ENCODE data around the gene SLITRK6. TPM values are rescaled to one million over a fixed set of nuclear protein-coding genes. Genes with fewer than 3 reads are reported as not detected.

The SLITRK6 gene
- total and polyA plus RNA-seq, 4 donors: 1.3 to 26.7 (median 3.9) TPM

DNA sequence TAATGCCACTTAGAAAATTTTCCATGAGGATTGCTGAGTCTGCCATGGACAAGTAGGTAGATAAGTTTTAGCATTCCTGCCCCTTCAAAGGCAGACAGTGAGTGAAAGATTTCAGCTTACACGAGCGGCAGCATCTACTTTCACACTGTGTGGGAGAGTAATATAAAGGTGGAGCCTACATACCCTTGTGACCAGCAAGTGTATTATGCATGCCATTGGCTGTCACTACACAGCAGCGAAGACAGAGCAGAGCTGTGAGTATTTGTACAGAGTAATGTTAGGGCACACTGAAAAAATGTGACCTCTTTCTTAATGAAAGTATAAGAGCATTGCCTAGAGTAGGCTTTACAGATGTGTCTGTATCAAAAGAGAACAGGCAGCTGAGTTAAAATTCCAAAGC is 14.0 kb downstream of the SLITRK6 start:
- no peaks in the 10 kb centered on the region for H3K9me3 ChIP-seq (ENCODE audit: control insufficient read depth in 4 of 4, insufficient read depth in 3 of 4, low read length in 3 of 4)
- no peaks in the 10 kb centered on the region for H3K36me3 ChIP-seq (ENCODE audit: control insufficient read depth in 4 of 4, insufficient read depth in 4 of 4, low read length in 4 of 4)
- 76 to 82% methylated on average over 3 of the region's 3 CpGs for WGBS, 2 donors
- TF ChIP-seq, protein P1, sequence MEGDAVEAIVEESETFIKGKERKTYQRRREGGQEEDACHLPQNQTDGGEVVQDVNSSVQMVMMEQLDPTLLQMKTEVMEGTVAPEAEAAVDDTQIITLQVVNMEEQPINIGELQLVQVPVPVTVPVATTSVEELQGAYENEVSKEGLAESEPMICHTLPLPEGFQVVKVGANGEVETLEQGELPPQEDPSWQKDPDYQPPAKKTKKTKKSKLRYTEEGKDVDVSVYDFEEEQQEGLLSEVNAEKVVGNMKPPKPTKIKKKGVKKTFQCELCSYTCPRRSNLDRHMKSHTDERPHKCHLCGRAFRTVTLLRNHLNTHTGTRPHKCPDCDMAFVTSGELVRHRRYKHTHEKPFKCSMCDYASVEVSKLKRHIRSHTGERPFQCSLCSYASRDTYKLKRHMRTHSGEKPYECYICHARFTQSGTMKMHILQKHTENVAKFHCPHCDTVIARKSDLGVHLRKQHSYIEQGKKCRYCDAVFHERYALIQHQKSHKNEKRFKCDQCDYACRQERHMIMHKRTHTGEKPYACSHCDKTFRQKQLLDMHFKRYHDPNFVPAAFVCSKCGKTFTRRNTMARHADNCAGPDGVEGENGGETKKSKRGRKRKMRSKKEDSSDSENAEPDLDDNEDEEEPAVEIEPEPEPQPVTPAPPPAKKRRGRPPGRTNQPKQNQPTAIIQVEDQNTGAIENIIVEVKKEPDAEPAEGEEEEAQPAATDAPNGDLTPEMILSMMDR (IDR thresholded peaks at IDR 0.05; ENCODE audit: control extremely low read depth, extremely low read depth): no peak
- H3K4me3 ChIP-seq: no peak overlapping the region
- no peaks in the 10 kb centered on the region for H3K27me3 ChIP-seq (ENCODE audit: control insufficient read depth in 3 of 3, insufficient read depth in 3 of 3, low read length in 2 of 3)
- H3K9ac ChIP-seq (ENCODE audit: insufficient read depth in 1 of 2, low read length in 2 of 2): no peak overlapping the region
- no peak overlapping the region for H3K27ac ChIP-seq (ENCODE audit: low read depth in 1 of 2, low read length in 1 of 2)
- H3K4me1 ChIP-seq (ENCODE audit: control insufficient read depth in 5 of 5, insufficient read depth in 5 of 5, low read length in 5 of 5): no peaks in the 10 kb centered on the region
- ATAC-seq (ENCODE audit: insufficient read depth, low FRiP score): no peak
- DNase-seq: no peak

DNA sequence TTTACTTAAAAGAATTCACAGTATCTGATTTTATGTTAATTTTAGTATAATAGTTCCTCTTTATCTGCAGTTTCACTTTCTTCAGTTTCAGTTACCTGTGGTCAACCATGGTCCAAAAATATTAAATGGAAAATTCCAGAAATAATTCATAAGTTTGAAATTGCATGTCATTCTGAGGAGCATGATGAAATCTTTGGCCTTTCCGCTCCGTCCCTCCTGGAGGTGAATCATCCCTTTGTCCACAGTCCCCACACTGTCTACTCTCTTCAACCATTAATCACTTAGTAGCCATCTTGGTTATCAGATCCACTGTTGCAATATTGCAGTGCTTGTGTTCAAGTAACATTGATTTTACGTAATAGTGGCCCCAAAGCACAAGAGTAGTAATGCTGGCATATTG is 26.9 kb downstream of the SLITRK6 start:
- Histone ChIP-seq H3K27ac (ENCODE audit: low read depth in 1 of 2, low read length in 1 of 2) (no peak overlapping the region), H3K4me3 (no peak overlapping the region), H3K4me1 (ENCODE audit: control insufficient read depth in 5 of 5, insufficient read depth in 5 of 5, low read length in 5 of 5) (peaks cover 0 to 5% (median 0%) of the 10 kb centered on the region in 5 donors), H3K27me3 (ENCODE audit: control insufficient read depth in 3 of 3, insufficient read depth in 3 of 3, low read length in 2 of 3) (no peaks in the 10 kb centered on the region), H3K9ac (ENCODE audit: insufficient read depth in 1 of 2, low read length in 2 of 2) (no peak overlapping the region), H3K9me3 (ENCODE audit: control insufficient read depth in 4 of 4, insufficient read depth in 3 of 4, low read length in 3 of 4) (peaks cover 0 to 5% (median under 1%) of the 10 kb centered on the region in 4 donors), H3K36me3 (ENCODE audit: control insufficient read depth in 4 of 4, insufficient read depth in 4 of 4, low read length in 4 of 4) (no peaks in the 10 kb centered on the region)
- no peak for DNase-seq
- TF ChIP-seq, protein P1 (IDR thresholded peaks at IDR 0.05; ENCODE audit: control extremely low read depth, extremely low read depth): no peak
- ATAC-seq (ENCODE audit: insufficient read depth, low FRiP score): no peak
- WGBS, 2 donors: 74 to 80% methylated on average over 3 of the region's 3 CpGs

DNA sequence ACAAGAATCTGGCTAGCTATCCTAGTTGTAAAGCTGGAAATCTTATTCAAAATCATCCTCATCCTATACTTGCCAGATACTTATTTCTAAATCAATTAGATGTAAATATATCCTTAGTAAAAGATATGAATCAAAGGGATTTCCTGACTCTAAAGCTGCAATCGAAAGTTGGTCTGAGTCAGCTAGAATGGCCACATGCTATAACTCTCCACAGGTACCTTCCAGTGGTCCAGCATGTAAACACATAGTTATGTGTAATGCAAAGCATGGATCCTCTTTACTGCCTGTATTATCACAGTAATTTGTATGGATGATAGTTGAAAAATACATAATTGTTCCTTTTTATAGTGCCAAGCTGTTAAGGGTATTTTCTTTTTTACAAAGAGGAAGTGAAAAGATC is 27.4 kb downstream of the SLITRK6 start:
- 20 to 37% methylated on average over 1 of the region's 1 CpG for WGBS, 2 donors
- Histone ChIP-seq H3K9me3 (ENCODE audit: control insufficient read depth in 4 of 4, insufficient read depth in 3 of 4, low read length in 3 of 4) (peaks cover 0 to 5% (median under 1%) of the 10 kb centered on the region in 4 donors), H3K27me3 (ENCODE audit: control insufficient read depth in 3 of 3, insufficient read depth in 3 of 3, low read length in 2 of 3) (no peaks in the 10 kb centered on the region), H3K4me1 (ENCODE audit: control insufficient read depth in 5 of 5, insufficient read depth in 5 of 5, low read length in 5 of 5) (peaks cover 0 to 5% (median 0%) of the 10 kb centered on the region in 5 donors), H3K9ac (ENCODE audit: insufficient read depth in 1 of 2, low read length in 2 of 2) (no peak overlapping the region), H3K4me3 (no peak overlapping the region), H3K36me3 (ENCODE audit: control insufficient read depth in 4 of 4, insufficient read depth in 4 of 4, low read length in 4 of 4) (no peaks in the 10 kb centered on the region), H3K27ac (ENCODE audit: low read depth in 1 of 2, low read length in 1 of 2) (no peak overlapping the region)
- TF ChIP-seq, protein P1 (IDR thresholded peaks at IDR 0.05; ENCODE audit: control extremely low read depth, extremely low read depth): no peak
- DNase-seq: no peak
- ATAC-seq (ENCODE audit: insufficient read depth, low FRiP score): no peak

DNA sequence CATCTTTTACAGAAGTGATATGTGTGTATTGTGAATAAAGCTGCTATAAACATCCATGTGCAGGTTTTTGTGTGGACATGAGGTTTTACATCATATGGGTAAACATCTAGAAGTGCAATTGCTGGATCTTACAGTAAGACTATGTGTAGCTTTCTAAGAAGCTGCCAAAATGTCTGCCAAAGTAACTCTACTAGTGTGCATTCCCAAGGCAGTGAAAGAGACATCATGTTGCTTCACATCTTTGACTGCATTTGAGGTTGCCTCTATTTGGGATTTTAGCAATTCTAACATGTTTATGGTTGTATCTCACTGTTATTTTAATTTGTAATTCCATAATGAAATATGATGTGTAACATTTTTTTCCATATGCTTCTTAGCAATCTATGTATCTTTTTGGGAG is 30.3 kb downstream of the SLITRK6 start:
- Histone ChIP-seq H3K27me3 (ENCODE audit: control insufficient read depth in 3 of 3, insufficient read depth in 3 of 3, low read length in 2 of 3) (no peaks in the 10 kb centered on the region), H3K9ac (ENCODE audit: insufficient read depth in 1 of 2, low read length in 2 of 2) (no peak overlapping the region), H3K27ac (ENCODE audit: low read depth in 1 of 2, low read length in 1 of 2) (no peak overlapping the region), H3K4me1 (ENCODE audit: control insufficient read depth in 5 of 5, insufficient read depth in 5 of 5, low read length in 5 of 5) (peaks cover 0 to 5% (median 0%) of the 10 kb centered on the region in 5 donors), H3K4me3 (no peak overlapping the region), H3K36me3 (ENCODE audit: control insufficient read depth in 4 of 4, insufficient read depth in 4 of 4, low read length in 4 of 4) (no peaks in the 10 kb centered on the region), H3K9me3 (ENCODE audit: control insufficient read depth in 4 of 4, insufficient read depth in 3 of 4, low read length in 3 of 4) (peaks cover 0 to 2% (median under 1%) of the 10 kb centered on the region in 4 donors)
- DNase-seq (peak in 2 of 3 donors; percentile 74 to 82), ATAC-seq (ENCODE audit: insufficient read depth, low FRiP score) (no peak)
- TF ChIP-seq, protein P1 (IDR thresholded peaks at IDR 0.05; ENCODE audit: control extremely low read depth, extremely low read depth): no peak
